Measurements from ENCODE around the gene ALDH1B1.

DNA sequence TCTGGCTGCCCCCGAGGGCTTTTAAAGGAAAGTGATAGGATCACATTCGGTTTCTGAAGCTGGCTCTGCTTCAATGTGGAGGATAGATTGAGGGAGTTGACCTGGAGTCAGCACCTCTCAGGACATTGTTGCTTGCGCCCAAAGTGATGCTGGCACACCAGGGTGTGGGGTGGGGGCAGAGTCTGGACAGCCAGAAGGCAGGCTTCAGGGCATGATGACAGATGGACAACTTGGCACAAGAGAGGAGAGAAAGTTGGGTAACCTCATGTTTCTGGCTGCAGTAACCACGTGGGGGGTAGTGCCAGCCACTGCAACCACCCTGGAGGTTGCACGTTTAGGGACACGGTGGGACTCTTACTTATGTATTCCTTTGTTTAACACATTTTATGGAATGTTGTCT is 9.5 kb downstream of the ALDH1B1 start:
- no peak for TF ChIP-seq SP1 (IDR thresholded peaks at IDR 0.05)
- no peak for TF ChIP-seq BHLHE40 (IDR thresholded peaks at IDR 0.05; ENCODE audit: borderline replicate concordance)
- TF ChIP-seq, protein P1, sequence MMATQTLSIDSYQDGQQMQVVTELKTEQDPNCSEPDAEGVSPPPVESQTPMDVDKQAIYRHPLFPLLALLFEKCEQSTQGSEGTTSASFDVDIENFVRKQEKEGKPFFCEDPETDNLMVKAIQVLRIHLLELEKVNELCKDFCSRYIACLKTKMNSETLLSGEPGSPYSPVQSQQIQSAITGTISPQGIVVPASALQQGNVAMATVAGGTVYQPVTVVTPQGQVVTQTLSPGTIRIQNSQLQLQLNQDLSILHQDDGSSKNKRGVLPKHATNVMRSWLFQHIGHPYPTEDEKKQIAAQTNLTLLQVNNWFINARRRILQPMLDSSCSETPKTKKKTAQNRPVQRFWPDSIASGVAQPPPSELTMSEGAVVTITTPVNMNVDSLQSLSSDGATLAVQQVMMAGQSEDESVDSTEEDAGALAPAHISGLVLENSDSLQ (IDR thresholded peaks at IDR 0.05) = no peak
- no peak for TF ChIP-seq ARNT (IDR thresholded peaks at IDR 0.05)
- no peak for TF ChIP-seq NFRKB (IDR thresholded peaks at IDR 0.05)
- no peak for TF ChIP-seq FOXM1 (IDR thresholded peaks at IDR 0.05; ENCODE audit: borderline replicate concordance)
- no peak for TF ChIP-seq ELF4 (IDR thresholded peaks at IDR 0.05)
- TF ChIP-seq TARDBP (IDR thresholded peaks at IDR 0.05) = no peak
